ENCODE data around the gene ACOX3.
"Not testable (repeated sequence)": the region's sequence is repeated elsewhere in the genome, so short reads cannot be mapped to it uniquely, and the experiment has no call there.

ACOX3 gene

GRCh38 chr4:8440492-8441311, at the start of gene ACOX3, which contains the start of gene TRMT44:
Gene ACOX3 (minus strand): TSS chr4:8440723. CDS start chr4:8416521, 24,202 bp downstream.
Gene TRMT44 (plus strand): TSS chr4:8440777. CDS start chr4:8440823, 46 bp downstream.
- DNase-seq = peak; percentile 81

GRCh38 chr4:8488791-8489369, 48.4 kb upstream of the ACOX3 start:
- DNase-seq = no peak

GRCh38 chr4:8486643-8487042, 46.1 kb upstream of the ACOX3 start:
- DNase-seq = not testable (repeated sequence)

- no peak for DNase-seq
These were observed 39.7 kb upstream of the ACOX3 start for GRCh38 chr4:8480221-8480620.

GRCh38 chr4:8478801-8479744, 38.5 kb upstream of the ACOX3 start:
- DNase-seq = no peak

GRCh38 chr4:8478371-8478770, 37.8 kb upstream of the ACOX3 start:
- DNase-seq = no peak

- no peak for DNase-seq
These were observed 37.2 kb upstream of the ACOX3 start for GRCh38 chr4:8477676-8478075.

GRCh38 chr4:8477095-8477635, 36.6 kb upstream of the ACOX3 start:
- no peak for DNase-seq

GRCh38 chr4:8475751-8476575, 35.4 kb upstream of the ACOX3 start:
- DNase-seq = no peak

- DNase-seq = no peak
These were observed 34.3 kb upstream of the ACOX3 start for GRCh38 chr4:8474856-8475255.

- no peak for DNase-seq
These were observed 33.5 kb upstream of the ACOX3 start for GRCh38 chr4:8473920-8474590.

- DNase-seq = no peak
These were observed 32.8 kb upstream of the ACOX3 start for GRCh38 chr4:8473198-8473919.

GRCh38 chr4:8472689-8473197, 32.2 kb upstream of the ACOX3 start:
- DNase-seq = no peak

GRCh38 chr4:8472158-8472688, 31.7 kb upstream of the ACOX3 start:
- no peak for DNase-seq

GRCh38 chr4:8471211-8471875, 30.8 kb upstream of the ACOX3 start:
- no peak for DNase-seq

GRCh38 chr4:8470451-8471024, 30.0 kb upstream of the ACOX3 start:
- no peak for DNase-seq

GRCh38 chr4:8469550-8469949, 29.0 kb upstream of the ACOX3 start:
- no peak for DNase-seq

- DNase-seq = peak; percentile 5
These were observed 28.4 kb upstream of the ACOX3 start for GRCh38 chr4:8468746-8469535.

All from NCI-H345 (cell line).